HEK293T (cell line): ENCODE measurements around the gene CLIP3.

Source experiments
- CTCF ChIA-PET: fragments of 350-600 bp; formaldehyde crosslinking; extraction: SDS; loops from one replicate; lab custom pipeline; 2021; ENCODE audit warnings: antibody characterized with exemption, inconsistent platforms; lab: Yijun Ruan, JAX
- POLR2A ChIA-PET: fragments of 350-600 bp; formaldehyde crosslinking; extraction: SDS; loops from one replicate; lab custom pipeline; 2020; ENCODE audit warnings: antibody characterized with exemption, inconsistent platforms; lab: Yijun Ruan, JAX
- DNase-seq: peaks from one replicate; pipeline ENCODE4 v3.0.0; 2012; ENCODE audit warnings: mixed read lengths; ENCODE audit errors: extremely low spot score
- ARNT ChIP-seq: fragments of 450-650 bp; IDR thresholded peaks from 2 replicates; pipeline ENCODE4 v1.6.1; 2017; ENCODE audit warnings: mild to moderate bottlenecking
- BHLHE40 ChIP-seq: fragments of 450-650 bp; IDR thresholded peaks from 2 replicates; pipeline ENCODE4 v1.6.1; 2016; ENCODE audit warnings: mild to moderate bottlenecking, moderate library complexity, borderline replicate concordance
- CTBP1 ChIP-seq: fragments of 450-650 bp; IDR thresholded peaks from 2 replicates; pipeline ENCODE4 v1.6.1; 2016; ENCODE audit warnings: borderline replicate concordance
- ELF4 ChIP-seq: fragments of 450-650 bp; IDR thresholded peaks from 2 replicates; pipeline ENCODE4 v1.6.1; 2017; ENCODE audit warnings: antibody characterized with exemption
- FOXA1 ChIP-seq: fragments of 450-650 bp; IDR thresholded peaks from 2 replicates; pipeline ENCODE4 v1.6.1; 2016; ENCODE audit warnings: mild to moderate bottlenecking
- FOXK2 ChIP-seq: fragments of 450-650 bp; IDR thresholded peaks from 2 replicates; pipeline ENCODE4 v1.6.1; 2016; ENCODE audit warnings: mild to moderate bottlenecking
- FOXM1 ChIP-seq: fragments of 450-650 bp; IDR thresholded peaks from 2 replicates; pipeline ENCODE4 v1.6.1; 2017; ENCODE audit warnings: mild to moderate bottlenecking, borderline replicate concordance
- HDGF ChIP-seq: fragments of 450-650 bp; IDR thresholded peaks from 2 replicates; pipeline ENCODE4 v1.6.1; 2017; ENCODE audit warnings: antibody characterized with exemption, borderline replicate concordance
- L3MBTL2 ChIP-seq: fragments of 450-650 bp; conservative IDR thresholded peaks from 2 replicates; pipeline ENCODE4 v1.6.1; 2016; ENCODE audit warnings: mild to moderate bottlenecking
- LEF1 ChIP-seq: fragments of 450-650 bp; IDR thresholded peaks from 2 replicates; pipeline ENCODE4 v1.6.1; 2017; ENCODE audit warnings: mild to moderate bottlenecking, borderline replicate concordance
- NFRKB ChIP-seq: fragments of 450-650 bp; IDR thresholded peaks from 2 replicates; pipeline ENCODE4 v1.6.1; 2016; ENCODE audit warnings: mild to moderate bottlenecking, moderate library complexity
- SP1 ChIP-seq: fragments of 450-650 bp; IDR thresholded peaks from 2 replicates; pipeline ENCODE4 v1.6.1; 2017
- SUZ12 ChIP-seq: fragments of 450-650 bp; IDR thresholded peaks from 2 replicates; pipeline ENCODE4 v1.6.1; 2016; ENCODE audit warnings: mild to moderate bottlenecking
- TARDBP ChIP-seq: fragments of 450-650 bp; IDR thresholded peaks from 2 replicates; pipeline ENCODE4 v1.6.1; 2016
- ZNF384 ChIP-seq: fragments of 450-650 bp; IDR thresholded peaks from 2 replicates; pipeline ENCODE4 v1.6.1; 2016
- TF ChIP-seq, protein P1 (sequence below): fragments of 450-650 bp; IDR thresholded peaks from 2 replicates; pipeline ENCODE4 v1.6.1; 2016

Gene CLIP3

DNA sequence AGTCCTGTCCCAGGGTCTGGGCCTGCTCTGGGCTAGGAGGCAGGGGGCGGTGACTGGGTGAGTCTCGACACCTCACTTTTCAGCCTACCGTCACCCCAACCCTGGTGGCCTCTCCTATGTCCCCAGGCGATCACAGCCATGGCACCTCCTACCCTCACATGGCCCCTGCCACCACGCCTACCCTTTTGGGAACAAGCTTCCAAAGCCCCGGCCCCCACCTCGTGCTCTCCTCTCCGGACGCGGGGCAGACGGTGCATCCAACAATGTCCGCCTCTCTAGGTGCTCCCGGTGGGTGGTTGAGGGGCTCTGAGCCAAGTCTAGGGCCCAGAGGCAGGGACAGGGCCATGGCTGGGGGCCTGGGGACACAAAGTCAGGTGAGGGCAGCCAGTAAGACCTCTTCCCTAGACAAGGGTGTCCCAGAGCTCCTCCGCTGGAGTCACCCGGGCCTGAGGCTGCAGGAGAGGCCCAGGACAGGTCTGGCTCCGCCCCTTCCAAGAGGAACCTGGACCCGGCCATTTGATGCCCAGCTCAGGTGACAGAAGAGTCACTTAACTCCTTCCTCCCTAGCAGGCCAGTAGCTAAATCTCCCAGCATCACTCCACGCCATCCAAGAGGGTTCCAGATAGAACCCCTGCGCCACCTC is 24.2 kb downstream of the CLIP3 start, which contains the start of gene SYNE4:
Gene SYNE4, minus strand, starts transcription at position 478 of the 643 bp plus-strand sequence. Its CDS starts 132 bp downstream, at position 346.
- ChIA-PET CTCF (no interaction called here), POLR2A (interaction anchor here (1.4 kb wide), 1 partner anchor 12 kb away, joined by 6 read pairs; no protein-coding TSS in a partner anchor)
- DNase-seq: no peak
- TF ChIP-seq ZNF384 (no peak), CTBP1 (no peak), FOXM1 (no peak), FOXA1 (no peak), NFRKB (no peak), ELF4 (no peak), HDGF (no peak), SUZ12 (no peak), ARNT (no peak), BHLHE40 (no peak), L3MBTL2 (no peak), TARDBP (no peak), LEF1 (no peak), SP1 (no peak), FOXK2 (no peak)
- TF ChIP-seq, protein P1, sequence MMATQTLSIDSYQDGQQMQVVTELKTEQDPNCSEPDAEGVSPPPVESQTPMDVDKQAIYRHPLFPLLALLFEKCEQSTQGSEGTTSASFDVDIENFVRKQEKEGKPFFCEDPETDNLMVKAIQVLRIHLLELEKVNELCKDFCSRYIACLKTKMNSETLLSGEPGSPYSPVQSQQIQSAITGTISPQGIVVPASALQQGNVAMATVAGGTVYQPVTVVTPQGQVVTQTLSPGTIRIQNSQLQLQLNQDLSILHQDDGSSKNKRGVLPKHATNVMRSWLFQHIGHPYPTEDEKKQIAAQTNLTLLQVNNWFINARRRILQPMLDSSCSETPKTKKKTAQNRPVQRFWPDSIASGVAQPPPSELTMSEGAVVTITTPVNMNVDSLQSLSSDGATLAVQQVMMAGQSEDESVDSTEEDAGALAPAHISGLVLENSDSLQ: no peak

DNA sequence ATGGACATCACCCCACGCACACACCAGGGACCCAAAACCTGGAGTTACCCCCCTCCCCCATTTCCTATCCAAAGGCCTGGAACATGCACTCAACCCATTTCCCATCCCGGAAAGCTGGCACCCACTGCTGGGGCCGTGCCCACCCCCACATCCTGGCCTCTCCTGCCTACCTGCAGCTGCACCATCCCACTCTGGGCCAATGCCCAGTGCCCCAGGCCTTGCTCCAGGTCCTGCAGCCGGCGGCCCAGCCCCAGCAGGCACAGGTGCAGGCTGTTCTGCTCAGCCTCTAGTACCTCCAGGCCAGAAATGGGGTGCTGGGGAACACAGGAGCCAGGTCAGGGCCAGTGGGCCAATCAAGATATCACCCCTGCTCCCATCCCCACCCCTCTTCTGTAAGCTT is 25.7 kb downstream of the CLIP3 start:
- ChIA-PET POLR2A (no interaction called here), CTCF (no interaction called here)
- TF ChIP-seq LEF1 (no peak), HDGF (no peak), SP1 (no peak), FOXM1 (no peak), NFRKB (no peak), CTBP1 (no peak), SUZ12 (no peak), ARNT (no peak), TARDBP (no peak), ELF4 (no peak)
- DNase-seq: no peak

GRCh38 chr19:36003284-36003683 is 29.4 kb downstream of the CLIP3 start:
- TF ChIP-seq FOXK2: no peak
- no peak for TF ChIP-seq SUZ12
- TF ChIP-seq L3MBTL2: no peak
- TF ChIP-seq ZNF384: no peak
- TF ChIP-seq CTBP1: no peak
- no peak for TF ChIP-seq FOXM1
- TF ChIP-seq, protein P1: no peak
- no peak for TF ChIP-seq HDGF
- ChIA-PET POLR2A (interaction anchor here (1.8 kb wide), 1 partner anchor 11 kb away, joined by 6 read pairs; the partner anchor contains the start of gene ALKBH6), CTCF (no interaction called here)
- no peak for DNase-seq

GRCh38 chr19:36001605-36002004 is 31.1 kb downstream of the CLIP3 start:
- ChIA-PET CTCF (no interaction called here), POLR2A (no interaction called here)
- no peak for DNase-seq
- TF ChIP-seq TARDBP: no peak
- TF ChIP-seq ARNT: no peak
- TF ChIP-seq FOXM1: no peak
- no peak for TF ChIP-seq ELF4
- TF ChIP-seq SUZ12: no peak
- no peak for TF ChIP-seq FOXA1
- TF ChIP-seq, protein P1: no peak
- TF ChIP-seq ZNF384: no peak
- no peak for TF ChIP-seq CTBP1
- no peak for TF ChIP-seq HDGF
- no peak for TF ChIP-seq BHLHE40
- TF ChIP-seq NFRKB: no peak
- TF ChIP-seq LEF1: no peak

GRCh38 chr19:35996777-35997176 is 35.9 kb downstream of the CLIP3 start:
- ChIA-PET POLR2A (interaction anchor here (0.9 to 1.9 kb wide), 4 partner anchors 12 to 118 kb away, joined by 3 to 7 read pairs (median 4); partner anchors contain the start of genes ALKBH6, POLR2I, SYNE4 and TBCB), CTCF (interaction anchor here (0.6 kb wide), 1 partner anchor 299 kb away, joined by 5 read pairs; no protein-coding TSS in a partner anchor)
- no peak for DNase-seq
- TF ChIP-seq HDGF: no peak
- no peak for TF ChIP-seq TARDBP
- no peak for TF ChIP-seq SP1
- TF ChIP-seq, protein P1: no peak
- no peak for TF ChIP-seq ELF4
- TF ChIP-seq NFRKB: no peak
- no peak for TF ChIP-seq LEF1
- TF ChIP-seq FOXM1: no peak
